NCI-H460 (cell line): Measurements from ENCODE around the gene LSM11. TPM values are rescaled to one million over a fixed set of nuclear protein-coding genes. Genes with fewer than 3 reads are reported as not detected.

Experiments used
- DNase-seq: peaks from one replicate; pipeline ENCODE4 v3.0.0-alpha.2; 2016; ENCODE audit warnings: low read depth; ENCODE audit errors: extremely low read depth
- total RNA-seq: library from RNA; depleted of rRNA; stranded (reverse); fragments of >200 nt; shearing (Covaris generic); gene quantifications from 2 replicates; pipeline ENCODE4 v1.2.3, GENCODE V29; 2014

Gene LSM11
- total RNA-seq, 1 experiment from 2014 or later = 6.2 TPM

GRCh38 chr5:157732596-157733262 is 10.8 kb upstream of the LSM11 start:
- DNase-seq = no peak

GRCh38 chr5:157734436-157734835 is 9.1 kb upstream of the LSM11 start:
- DNase-seq = no peak

GRCh38 chr5:157735991-157736390 is 7.5 kb upstream of the LSM11 start:
- DNase-seq = no peak

GRCh38 chr5:157739388-157740228 is 3.9 kb upstream of the LSM11 start:
- DNase-seq = no peak

DNA sequence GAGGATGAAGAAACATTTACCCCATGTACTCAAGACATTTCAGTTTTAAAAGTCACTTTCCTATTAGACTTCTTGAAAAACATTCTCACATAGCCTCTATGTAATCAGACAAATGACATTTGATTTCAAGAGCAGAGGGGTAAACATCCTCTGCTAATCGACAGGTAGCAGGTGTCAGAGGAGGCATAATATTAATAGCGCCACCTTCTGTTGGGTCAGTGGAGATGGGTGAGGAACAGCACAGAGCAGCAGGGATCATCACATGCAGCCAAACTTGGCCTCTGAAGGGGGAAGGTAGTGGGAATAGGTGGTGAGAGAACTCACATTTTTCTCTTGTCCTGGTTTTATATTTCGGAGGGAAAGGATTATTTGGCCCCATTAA is 3.3 kb upstream of the LSM11 start:
- peak; percentile 41 for DNase-seq

GRCh38 chr5:157741131-157741530 is 2.4 kb upstream of the LSM11 start:
- DNase-seq = no peak

GRCh38 chr5:157744051-157745011 is 819 bp downstream of the LSM11 start:
- no peak for DNase-seq

- no peak for DNase-seq
Observed at GRCh38 chr5:157745041-157745456, 1.5 kb downstream of the LSM11 start.

DNA sequence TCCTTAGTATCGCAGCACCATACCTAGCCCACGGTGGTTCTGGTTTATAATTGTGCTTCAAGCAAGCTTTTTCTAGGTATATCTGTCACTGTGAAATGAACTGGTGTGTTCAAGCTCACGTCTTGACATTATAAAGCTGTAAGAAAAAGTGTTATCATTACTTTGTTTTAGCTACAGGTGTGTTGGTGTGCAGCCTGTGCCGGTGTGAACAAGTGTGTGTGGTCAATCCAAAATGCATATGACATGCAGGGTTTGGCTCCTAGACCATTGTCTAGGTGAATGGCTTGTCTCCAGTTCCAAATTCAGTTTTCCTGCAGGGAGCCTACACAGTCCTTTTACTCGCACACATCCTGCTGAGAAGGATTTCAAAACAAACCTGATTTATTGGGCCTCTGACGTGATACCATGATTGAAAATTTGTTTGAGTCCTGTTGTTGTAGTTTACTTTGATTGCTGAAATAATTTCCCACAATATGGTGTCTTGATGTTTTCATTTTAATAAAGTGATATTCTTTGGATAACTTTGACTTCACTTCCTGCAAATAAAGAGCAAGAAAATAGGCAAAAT is 3.7 kb downstream of the LSM11 start:
- DNase-seq = no peak

DNA sequence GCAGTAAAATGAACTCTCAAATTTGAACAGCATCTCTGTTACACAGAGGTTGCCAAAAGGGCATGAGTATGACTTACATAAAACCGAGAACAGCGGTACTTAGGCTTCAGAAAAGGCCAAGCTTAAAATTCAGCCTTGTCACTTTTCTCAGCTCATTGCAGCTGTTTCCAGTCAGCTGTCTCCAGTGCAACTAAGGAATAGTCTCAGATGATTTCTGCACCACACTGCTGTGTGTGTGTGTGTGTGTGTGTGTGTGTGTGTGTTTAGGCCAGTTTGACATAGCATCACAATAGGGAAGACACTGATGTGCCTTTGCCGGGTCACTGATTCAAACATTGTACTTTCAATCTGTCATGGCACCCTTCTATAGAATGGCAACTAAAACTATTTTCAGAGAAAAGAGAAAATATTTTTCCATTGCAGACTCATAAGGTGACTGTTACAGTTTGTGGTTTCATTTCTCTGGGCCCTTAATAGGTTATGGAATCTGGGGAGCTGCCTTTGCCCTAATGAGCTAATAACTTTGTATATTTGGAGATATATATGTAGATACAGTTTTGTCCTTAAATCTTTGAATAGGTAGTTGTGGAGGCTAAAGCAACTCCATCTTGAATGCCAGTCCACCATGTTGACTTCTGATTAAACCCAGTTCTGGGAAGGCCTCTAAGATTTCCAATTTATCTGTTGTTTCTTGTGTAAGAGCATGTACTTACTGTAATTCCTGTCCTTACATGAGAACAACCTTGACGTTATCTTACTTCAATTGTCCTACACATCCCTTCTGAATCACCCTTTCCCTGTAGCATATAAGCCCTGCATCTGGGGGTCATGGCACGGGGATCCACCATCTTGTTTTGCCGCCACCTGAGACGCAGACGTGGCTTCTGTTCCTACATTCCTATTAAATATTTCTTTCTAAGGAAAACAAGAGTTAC is 4.5 kb downstream of the LSM11 start:
- DNase-seq = no peak

DNA sequence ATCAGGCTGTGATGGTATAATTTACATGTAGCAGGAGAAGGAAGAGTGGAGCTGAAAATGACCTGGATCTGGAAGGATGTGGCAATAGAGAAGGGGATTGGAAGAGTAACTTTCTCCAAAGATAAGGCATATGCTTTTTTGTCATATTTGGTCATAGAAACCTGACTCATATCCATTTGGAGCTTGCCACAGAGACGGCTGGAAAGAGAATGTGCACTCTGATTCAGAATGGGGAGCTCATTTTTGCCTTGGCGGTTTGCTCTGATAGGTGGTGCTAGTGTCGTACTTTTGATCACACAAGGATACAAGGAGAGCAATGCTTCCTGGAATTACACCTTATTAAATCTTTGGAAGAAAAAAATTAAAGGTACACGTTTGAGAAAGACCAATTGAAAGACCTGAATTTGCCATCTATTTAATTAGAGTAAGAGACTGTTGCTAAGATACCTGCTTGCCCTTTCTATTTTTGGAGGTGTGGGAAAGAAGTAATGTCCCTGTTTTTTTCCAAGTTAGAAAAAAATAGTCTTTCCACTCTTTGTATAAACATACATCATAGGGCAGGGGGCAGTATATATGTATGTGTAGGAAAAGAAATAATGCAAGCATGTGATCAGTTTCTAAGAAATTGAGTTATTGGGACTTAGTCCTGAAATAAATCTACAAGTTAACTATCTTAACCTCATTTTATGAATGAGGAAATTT is 5.4 kb downstream of the LSM11 start:
- DNase-seq = no peak

- no peak for DNase-seq
Observed at GRCh38 chr5:157749462-157749799, 5.9 kb downstream of the LSM11 start.

DNA sequence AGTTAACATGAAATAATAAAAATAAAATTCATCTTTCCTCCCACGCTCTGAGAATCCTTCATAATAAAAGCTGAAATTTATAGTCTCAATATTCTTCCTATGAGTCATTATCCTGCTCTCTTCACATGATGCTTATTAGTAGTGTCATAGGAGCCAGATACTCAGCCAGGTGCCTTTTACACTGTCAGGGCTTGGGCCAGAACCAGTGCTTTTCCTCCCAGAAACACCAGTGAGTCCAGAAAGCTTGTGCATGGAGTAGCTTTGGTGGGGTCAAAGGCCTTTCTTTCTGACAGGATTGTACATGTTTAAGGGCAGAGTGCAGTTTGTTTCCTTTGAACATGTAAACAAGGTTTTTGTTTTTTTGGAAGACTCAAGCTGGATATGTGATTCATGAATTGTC is 6.8 kb downstream of the LSM11 start:
- DNase-seq = no peak

DNA sequence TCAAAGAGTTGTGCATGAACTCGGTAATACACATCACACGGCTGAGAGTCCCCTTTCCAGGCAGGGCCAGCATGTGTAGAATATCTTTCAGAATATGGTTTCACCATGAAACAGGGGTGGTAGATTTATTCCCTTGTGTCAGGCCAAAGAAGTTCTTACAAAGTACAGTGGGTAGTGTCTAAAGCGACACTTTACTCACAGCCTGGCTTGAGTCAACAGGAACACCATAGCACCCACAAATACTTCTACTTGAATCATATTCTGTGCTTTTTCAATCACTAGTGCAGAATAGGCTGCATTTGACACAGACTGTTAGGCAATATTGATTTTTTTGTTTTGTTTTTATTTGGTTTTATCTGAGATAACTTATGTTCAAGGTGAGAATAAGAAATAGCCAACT is 12.6 kb downstream of the LSM11 start:
- DNase-seq = no peak

DNA sequence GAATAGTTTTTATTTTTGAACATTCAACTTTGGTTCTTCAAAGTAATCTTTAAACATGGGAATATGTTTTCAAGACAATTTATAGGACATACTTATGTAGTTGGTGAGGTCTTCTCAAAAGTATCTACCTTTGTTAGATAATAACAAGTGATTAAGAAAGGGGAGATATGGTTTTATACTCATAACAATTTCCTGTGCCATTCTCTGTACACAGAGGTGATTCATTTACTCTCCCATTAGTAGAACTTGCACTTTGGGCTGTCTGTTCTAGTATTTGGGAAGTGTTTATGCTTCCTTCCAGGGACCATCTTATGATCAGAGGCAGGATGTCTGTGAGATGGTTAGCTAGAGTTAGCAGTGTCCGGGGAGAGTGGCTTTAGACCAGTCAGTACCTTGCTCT is 15.2 kb downstream of the LSM11 start:
- no peak for DNase-seq

DNA sequence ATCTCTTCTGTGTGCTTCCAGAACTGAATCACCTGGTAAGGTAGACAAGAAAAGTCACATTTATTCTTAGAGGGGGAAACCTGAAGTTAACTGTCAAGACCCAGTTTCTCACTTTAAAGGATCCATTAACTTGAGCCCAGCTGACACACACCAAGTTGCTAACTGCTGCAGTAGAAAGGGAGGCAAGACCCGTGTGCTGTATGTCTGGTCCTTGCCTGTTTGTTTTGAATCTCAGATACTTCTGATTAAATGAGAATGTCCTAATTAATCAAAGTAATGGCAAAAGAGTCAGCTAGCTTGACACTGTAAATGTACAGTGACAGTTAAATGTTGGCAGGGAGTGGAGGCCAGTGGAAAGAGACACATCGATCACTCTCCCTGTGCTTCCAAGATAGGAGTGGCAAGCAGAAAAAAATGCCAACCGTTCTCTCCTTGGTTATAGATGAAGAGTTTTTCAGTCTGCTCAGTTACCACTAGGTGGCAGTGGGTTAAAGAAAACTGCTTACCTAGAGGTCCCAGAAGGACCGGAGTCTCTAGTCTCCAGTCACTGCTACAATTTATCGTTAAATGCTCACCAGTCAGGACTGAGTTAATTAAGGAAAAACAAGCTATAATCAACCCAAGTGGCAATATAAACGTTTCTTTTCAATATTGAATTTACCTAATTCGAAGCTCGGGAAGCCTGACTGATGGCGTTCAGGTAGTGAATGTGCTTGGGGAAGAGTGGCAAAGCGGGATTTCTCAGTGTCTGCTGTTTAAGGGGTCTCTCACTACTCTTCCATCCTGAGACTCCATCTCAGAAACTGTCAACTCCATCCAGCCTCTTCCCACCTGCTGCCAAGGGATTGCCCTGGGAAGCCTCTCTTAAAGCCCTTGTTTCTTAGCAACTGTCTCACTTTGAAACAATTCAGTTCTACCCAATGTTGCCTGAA is 18.4 kb downstream of the LSM11 start:
- peak; percentile 65 for DNase-seq

DNA sequence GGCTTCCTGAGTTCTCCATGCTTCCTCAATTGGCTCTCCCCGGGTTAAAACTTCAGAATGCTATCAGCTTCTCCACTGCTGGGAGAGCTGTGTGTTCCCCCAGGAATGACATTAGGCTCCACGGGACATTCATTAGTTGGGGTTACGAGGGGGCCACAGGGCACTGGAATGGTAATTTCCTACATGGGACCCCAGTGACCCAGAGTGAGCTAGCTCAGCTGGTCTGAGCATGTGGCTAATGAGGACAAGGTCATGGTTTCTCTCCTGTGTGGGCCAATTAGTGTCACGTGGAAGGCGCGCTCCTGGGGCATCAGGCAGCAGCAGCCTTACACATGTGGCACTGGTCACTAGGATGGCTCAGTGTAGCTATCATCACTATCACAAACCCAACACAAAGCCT is 21.0 kb downstream of the LSM11 start:
- DNase-seq = no peak

DNA sequence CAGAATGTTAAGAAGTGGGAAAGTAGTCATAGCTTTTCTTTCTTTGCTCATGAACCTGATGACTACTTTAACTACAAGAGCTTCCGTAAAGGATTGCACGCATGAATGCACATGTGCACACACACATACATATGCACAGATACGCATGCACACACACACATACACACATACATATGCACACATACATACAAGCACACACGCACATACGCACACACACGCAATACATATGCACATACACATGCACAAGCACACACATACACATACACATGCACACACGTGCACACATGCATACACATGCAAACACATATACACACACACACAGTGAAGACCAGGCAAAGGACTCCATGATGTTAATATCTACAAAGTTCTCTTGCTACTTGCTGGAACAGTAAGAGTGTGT is 22.9 kb downstream of the LSM11 start:
- DNase-seq = no peak
